DND-41 (cell line): ENCODE measurements around the gene PEAK1.

Experiments
- ATAC-seq: fragments of 200-7000 bp; cut with Tn5 transposase; 3 replicates; pipeline ENCODE4 v1.9.1; 2021; ENCODE audit warnings: low read depth; ENCODE audit not compliant: insufficient read depth
- DNase-seq: peaks from one replicate; pipeline ENCODE4 v3.0.0-alpha.2; 2020
- H2AFZ ChIP-seq: 2 replicates; pipeline ENCODE4 v1.6.0; 2012; ENCODE audit warnings: low read depth, low read length
- H3K27ac ChIP-seq: 2 replicates; pipeline ENCODE4 v1.5.1; 2012; ENCODE audit warnings: low read length, inconsistent platforms
- H3K27me3 ChIP-seq: fragments of 200-600 bp; sonication (generic); 2 replicates; pipeline ENCODE4 v1.6.0; 2012; ENCODE audit warnings: low read length, mild to moderate bottlenecking, inconsistent platforms; ENCODE audit not compliant: insufficient read depth, poor library complexity
- H3K36me3 ChIP-seq: 2 replicates; pipeline ENCODE4 v1.5.1; 2012; ENCODE audit warnings: low read length, inconsistent platforms; ENCODE audit not compliant: insufficient read depth
- H3K4me1 ChIP-seq: 2 replicates; pipeline ENCODE4 v1.5.1; 2012; ENCODE audit warnings: mild to moderate bottlenecking, low read length; ENCODE audit not compliant: insufficient read depth
- H3K4me2 ChIP-seq: 2 replicates; pipeline ENCODE4 v1.6.0; 2012; ENCODE audit warnings: mild to moderate bottlenecking, moderate library complexity, low read length, inconsistent platforms; ENCODE audit not compliant: insufficient read depth
- H3K4me3 ChIP-seq, 2 experiments: fragments of 200-600 bp in 1 of 2; shearing (Covaris generic) in 1 of 2; 2 replicates each; pipeline ENCODE4 v1.5.1; 2012 to 2016; ENCODE audit warnings: inconsistent platforms in 2 of 2, low read length in 2 of 2, mild to moderate bottlenecking in 2 of 2, low read depth in 1 of 2, moderate library complexity in 1 of 2
- H3K79me2 ChIP-seq: 2 replicates; pipeline ENCODE4 v1.6.0; 2012; ENCODE audit warnings: low read length, inconsistent platforms; ENCODE audit not compliant: insufficient read depth
- H3K9ac ChIP-seq: 2 replicates; pipeline ENCODE4 v1.6.0; 2012; ENCODE audit warnings: low read depth, mild to moderate bottlenecking, inconsistent platforms, low read length, moderate library complexity
- H3K9me3 ChIP-seq: 2 replicates; pipeline ENCODE4 v1.5.1; 2012; ENCODE audit warnings: low read length, moderate library complexity, mild to moderate bottlenecking, inconsistent platforms; ENCODE audit not compliant: insufficient read depth, severe bottlenecking
- H4K20me1 ChIP-seq: 2 replicates; pipeline ENCODE4 v1.6.0; 2012; ENCODE audit warnings: low read length; ENCODE audit not compliant: insufficient read depth
- CTCF ChIP-seq: IDR thresholded peaks from 2 replicates; pipeline ENCODE4 v1.5.1; 2012; ENCODE audit warnings: borderline replicate concordance, low read length, moderate library complexity, mild to moderate bottlenecking; ENCODE audit not compliant: poor library complexity, severe bottlenecking; ENCODE audit errors: extremely low read depth
- EZH2 ChIP-seq: IDR thresholded peaks from 3 replicates; pipeline ENCODE4 v1.6.1; 2012; ENCODE audit warnings: borderline replicate concordance, low read depth, mild to moderate bottlenecking, moderate library complexity, low read length, inconsistent platforms; ENCODE audit not compliant: severe bottlenecking

PEAK1 gene

DNA sequence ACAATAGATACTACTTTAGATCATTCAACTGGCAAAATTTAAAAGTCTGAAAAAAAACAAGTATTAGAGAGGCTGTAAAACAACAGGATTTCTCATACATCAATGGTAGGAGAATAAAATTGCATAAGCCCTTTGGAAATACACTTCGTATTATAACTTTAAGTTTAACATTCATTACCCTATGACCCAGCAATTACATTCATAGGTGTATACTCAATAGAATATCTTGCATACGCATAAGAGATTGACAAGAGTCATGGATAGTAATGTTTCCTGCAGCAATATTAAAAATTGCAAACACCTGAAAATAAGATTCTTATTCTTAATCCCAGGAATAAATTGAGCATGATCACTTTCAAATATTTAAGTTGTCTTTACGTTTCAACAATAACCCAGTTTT is 63.6 kb downstream of the PEAK1 start:
- Histone ChIP-seq H3K9ac (no peak overlapping the region), H3K4me1 (no peaks in the 10 kb centered on the region), H3K27ac (no peak overlapping the region), H3K9me3 (no peaks in the 10 kb centered on the region), H3K4me2 (no peak overlapping the region), H2AFZ (no peak overlapping the region), H3K27me3 (no peaks in the 10 kb centered on the region), H4K20me1 (no peaks in the 10 kb centered on the region), H3K79me2 (no peaks in the 10 kb centered on the region), H3K36me3 (no peaks in the 10 kb centered on the region), H3K4me3 (no peak overlapping the region)
- TF ChIP-seq CTCF: no peak
- TF ChIP-seq EZH2: no peak
- DNase-seq (no peak), ATAC-seq (no peak)

- no peak overlapping the region for H3K27ac ChIP-seq
- no peak for ATAC-seq
These were observed 64.6 kb downstream of the PEAK1 start for GRCh38 chr15:77355321-77355720.

GRCh38 chr15:77354063-77354462 is 65.8 kb downstream of the PEAK1 start:
- Histone ChIP-seq H3K27me3 (no peaks in the 10 kb centered on the region), H3K36me3 (no peaks in the 10 kb centered on the region), H3K27ac (no peak overlapping the region), H3K4me3 (no peak overlapping the region), H4K20me1 (no peaks in the 10 kb centered on the region), H2AFZ (no peak overlapping the region), H3K79me2 (no peaks in the 10 kb centered on the region), H3K4me1 (no peaks in the 10 kb centered on the region), H3K9ac (no peak overlapping the region), H3K9me3 (no peaks in the 10 kb centered on the region), H3K4me2 (no peak overlapping the region)
- no peak for ATAC-seq
- no peak for DNase-seq
- no peak for TF ChIP-seq CTCF

More at GRCh38 chr15:77355321-77355720, 64.6 kb downstream of the PEAK1 start:
- Histone ChIP-seq H3K4me3 (no peak overlapping the region), H2AFZ (no peak overlapping the region), H3K9ac (no peak overlapping the region), H3K27me3 (no peaks in the 10 kb centered on the region), H3K79me2 (no peaks in the 10 kb centered on the region), H3K36me3 (no peaks in the 10 kb centered on the region), H3K9me3 (no peaks in the 10 kb centered on the region), H3K4me1 (no peaks in the 10 kb centered on the region), H4K20me1 (no peaks in the 10 kb centered on the region), H3K4me2 (no peak overlapping the region)
- no peak for TF ChIP-seq EZH2
- TF ChIP-seq CTCF: no peak
- DNase-seq: no peak

DNA sequence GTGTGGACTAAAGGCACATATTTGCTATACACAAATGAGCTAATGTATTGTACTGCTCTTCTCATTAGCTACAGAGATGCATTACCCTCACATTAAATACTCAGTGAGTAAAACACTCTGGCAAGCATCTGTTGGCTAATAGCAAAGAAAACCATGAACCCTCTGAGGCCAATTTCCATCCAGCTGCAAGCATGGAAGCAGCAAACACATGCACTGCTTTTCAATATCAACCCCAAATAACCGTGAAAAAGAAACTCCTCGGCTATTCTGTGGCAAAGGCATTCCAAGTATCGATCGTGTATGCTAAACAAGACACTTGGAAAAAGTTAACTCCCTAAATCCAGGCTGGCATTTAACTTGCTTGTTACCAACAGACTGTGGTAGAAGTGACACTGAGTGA is 67.0 kb downstream of the PEAK1 start:
- Histone ChIP-seq H3K4me2 (no peak overlapping the region), H3K4me1 (no peaks in the 10 kb centered on the region), H3K36me3 (no peaks in the 10 kb centered on the region), H3K27me3 (no peaks in the 10 kb centered on the region), H3K9me3 (no peaks in the 10 kb centered on the region), H4K20me1 (no peaks in the 10 kb centered on the region), H3K79me2 (no peaks in the 10 kb centered on the region), H2AFZ (no peak overlapping the region), H3K9ac (no peak overlapping the region), H3K27ac (no peak overlapping the region), H3K4me3 (no peak overlapping the region)
- ATAC-seq (no peak), DNase-seq (no peak)
- TF ChIP-seq CTCF: no peak
- TF ChIP-seq EZH2: no peak
